HG02642 (cell line): ENCODE measurements around the gene BEST2.
A peak's percentile ranks its signal among the peaks of the same experiment; 100 is the strongest.

Experiments used
- ATAC-seq: cut with Tn5 transposase; IDR thresholded peaks from one replicate; pipeline ENCODE4 v1.9.1; 2021; ENCODE audit warnings: mild to moderate bottlenecking; ENCODE audit not compliant: unreplicated experiment, poor library complexity

The BEST2 gene

DNA sequence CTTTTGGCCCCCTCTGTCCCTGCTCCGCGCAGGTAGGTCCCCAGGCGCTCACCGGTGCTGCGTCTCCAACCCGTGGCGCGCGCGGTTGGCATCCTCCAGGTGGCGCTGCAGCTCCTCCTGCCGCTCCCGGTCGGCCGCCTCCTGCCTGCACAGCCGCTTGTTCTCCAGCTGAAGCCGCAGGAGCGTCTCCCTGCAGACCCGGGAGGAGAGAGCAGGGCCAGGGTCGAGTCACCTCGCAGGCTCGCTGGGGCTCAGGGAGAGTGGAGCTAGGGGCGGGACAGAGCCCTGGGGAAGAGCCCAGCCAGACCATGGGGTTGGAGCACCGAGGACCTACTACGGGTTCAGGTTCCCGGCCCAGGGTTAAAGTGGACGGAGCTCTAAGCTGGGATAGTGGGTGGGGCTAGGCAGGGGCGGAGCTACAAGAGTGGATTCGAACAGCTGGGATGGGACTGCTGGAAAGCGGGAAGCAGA lies 14.5 kb downstream of the BEST2 start:
- ATAC-seq = peak; percentile 62

DNA sequence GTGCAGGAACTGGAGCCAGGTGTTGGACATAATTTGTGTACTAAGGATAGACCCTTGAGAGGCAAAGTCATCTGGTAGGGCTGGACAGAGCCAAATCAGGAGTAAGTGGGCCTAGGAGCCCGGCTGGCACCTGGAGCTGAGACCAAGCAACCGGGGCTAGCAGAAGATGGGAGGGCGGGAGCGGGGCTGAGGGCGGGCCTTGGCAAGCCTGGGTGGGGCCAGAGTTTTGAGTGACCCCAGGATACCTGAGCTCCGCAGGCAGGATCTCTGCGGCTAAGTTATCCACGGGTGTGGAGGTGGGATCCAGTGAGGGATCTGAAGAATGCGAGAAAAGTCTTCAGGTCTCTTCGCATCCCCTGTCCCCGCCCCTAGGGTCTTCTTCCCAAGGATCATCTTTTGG lies 15.6 kb downstream of the BEST2 start:
- ATAC-seq = no peak

DNA sequence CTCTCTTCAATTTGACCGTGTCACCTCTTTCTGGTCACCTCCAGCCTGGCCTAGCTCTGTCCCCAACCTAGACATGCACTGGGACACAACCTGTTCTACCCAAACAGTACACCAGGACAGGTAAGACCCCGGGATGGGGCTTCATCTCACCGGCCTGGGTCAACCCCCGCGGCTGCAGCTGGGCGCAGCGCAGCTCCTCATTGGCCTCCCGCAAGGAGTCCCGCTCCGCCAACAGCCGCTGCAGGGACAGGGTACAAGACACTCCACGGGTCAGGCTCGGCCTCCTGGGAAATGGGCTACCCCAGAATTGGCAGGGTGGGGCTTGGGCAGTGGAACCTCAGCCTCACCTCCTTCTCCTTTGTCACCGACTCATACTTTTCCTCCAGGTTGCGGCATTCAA lies 16.1 kb downstream of the BEST2 start:
- no peak for ATAC-seq

DNA sequence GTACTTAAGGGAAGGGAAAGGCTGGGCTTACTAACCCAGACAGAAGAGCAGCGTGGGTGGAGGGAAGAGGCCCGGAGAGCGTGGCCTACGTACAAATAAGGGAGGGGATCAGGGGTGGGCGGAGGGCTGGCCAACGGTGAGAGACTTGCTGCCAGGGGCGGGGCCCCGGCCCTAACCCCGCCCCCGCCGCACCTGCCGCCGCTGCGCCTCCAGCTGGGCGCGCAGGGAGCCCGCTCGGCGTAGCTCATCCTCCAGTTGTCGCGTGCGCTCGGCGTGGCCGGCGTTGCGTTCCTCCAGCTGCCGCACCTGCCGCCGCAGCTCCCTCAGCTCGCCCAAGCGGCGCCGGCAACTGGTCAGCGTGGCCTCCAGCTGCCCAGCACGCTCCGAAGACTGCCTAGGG lies 18.1 kb downstream of the BEST2 start:
- ATAC-seq = no peak

DNA sequence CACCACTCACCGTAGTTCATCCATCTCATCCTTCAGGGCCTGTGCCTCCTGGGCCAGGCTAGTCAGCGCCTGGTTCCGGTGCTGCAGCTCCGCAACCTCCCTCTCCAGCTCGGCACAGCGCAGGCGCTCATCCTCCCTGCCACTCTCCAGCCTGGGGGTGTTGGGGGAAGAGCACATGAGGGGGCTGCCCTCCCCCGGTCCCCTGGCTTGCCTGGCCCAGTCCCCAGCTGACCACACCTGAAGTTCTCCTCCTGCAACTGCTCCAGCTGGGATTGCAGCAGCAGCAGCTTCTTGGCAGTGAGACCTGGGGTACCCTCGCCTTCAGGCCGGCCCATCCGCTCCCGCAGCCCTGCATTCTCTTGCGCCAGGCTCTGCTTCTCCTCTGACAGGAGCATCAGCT lies 19.3 kb downstream of the BEST2 start:
- no peak for ATAC-seq

DNA sequence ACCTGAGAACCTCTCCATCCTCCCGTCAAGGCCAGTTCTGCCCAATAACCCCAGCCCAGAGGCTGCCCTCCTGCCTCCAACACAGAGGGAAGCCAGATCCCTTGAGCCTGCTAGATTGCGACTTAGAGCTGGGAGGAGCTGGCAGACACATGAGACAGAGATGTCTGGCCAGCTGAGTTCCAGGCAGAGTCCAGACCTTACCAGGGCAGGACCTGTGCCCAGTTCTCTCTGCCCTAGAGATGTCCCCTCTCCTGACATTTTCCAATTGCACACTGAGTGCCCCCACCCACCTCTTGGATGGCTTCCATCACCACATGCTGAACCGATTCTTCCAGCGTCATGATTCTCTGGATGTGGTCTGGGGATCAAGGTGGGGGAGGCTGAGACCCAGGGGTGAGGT lies 20.7 kb downstream of the BEST2 start:
- ATAC-seq = no peak

DNA sequence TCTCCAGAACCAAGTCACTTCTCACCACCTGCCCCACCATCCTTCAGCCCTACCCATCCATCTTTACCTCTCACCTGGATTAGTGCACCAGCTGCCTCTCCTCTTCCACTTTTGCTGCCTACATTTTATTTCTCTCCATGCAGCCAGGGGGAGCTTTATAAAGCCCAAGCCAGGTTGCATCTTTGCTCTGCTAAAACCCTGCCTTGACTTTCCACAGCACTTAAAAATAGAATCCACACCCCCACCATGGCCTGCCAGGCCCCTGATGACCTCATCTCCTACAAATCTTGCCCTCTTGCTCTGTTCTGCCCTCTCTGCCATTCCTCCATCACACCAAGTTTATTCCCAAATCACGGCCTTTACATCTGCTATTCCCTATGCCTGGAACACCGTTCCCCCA lies 22.0 kb downstream of the BEST2 start:
- no peak for ATAC-seq

DNA sequence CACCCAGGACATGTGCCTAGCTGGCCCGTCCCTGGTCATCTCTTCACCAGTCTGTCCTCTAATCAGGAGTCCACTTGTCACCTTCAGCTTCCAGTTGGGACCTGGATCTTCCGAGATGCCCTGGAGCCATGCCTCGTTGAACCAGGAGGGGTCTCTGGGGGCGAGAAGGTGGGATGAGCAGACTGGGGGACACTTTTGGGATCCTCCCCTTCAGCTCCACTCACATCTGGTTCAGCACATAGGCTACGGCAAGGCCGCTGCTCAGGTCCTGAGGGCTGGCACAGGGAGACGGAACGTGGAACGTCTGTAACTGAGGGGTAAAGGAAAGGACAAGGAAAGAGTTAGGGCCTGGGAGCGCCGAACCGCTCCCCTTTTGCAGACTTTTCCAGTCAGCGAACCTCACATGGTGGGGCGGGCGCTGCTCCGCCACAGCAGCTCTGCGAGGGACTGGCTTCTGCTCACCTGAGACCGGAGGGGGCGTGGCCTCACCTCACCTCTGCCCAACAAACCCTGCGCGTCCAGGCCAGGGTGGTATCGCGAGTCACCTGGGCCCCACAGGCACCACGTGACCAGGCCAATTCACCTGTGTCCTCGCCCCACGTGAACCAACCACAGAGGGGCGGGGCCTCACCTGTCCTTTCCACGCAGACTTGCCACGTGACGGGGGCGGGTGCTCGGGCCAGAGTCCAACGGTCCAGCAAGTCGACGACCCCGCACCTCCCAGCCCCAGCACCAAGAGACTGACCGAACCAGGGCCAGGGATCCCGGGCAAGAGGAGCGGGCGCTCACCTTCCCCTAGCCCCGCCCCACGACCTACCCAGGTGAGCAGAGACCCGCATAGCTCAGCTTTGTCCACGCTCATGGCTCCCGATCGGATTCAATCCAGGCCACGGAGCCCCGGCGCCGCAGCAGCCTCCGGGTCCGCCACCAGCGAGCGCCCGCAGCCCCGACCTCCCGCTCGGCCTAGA lies 23.3 kb downstream of the BEST2 start, which contains the start of gene HOOK2:
Gene HOOK2 (minus strand): TSS at position 965 of the 968 bp plus-strand sequence. CDS start 103 bp downstream, at position 862.
- peak; percentile 7 for ATAC-seq

DNA sequence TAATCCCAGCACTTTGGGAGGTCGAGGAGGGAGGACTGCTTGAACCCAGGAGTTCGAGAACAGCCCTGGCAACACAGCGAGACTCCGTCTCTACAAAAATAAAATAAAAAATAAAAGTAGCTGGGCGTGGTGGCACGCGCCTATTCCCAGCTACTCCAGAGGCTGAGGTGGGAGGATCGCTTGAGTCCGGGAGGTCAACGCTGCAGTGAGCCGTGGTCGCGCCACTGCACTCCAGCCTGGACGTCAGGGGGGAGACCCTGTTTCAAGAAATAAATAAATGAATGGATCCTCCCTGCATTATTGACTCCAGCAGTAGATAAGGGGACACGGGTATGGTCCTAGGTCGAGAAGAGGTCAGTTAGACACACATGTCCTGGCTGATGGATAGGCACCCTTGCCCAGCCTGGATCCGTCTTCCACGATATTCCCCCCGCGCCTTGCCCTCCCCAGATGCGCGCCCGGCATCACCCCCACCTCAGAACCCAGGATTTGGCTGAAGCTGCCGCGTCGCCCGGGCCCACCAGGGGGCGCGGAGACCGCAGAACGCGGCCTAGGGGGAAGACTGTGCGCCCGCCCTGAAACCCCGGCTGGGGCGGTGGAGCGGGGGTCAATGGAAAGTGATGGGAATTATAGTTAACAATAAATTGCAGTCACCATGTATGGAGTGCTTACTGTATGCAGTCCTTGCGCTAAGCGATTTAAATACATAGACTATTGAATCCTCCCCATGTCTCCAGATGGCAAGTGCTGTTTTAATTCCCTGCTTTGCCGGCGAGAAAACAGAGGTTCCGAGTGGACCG lies 25.8 kb downstream of the BEST2 start:
- ATAC-seq = peak; percentile 34

DNA sequence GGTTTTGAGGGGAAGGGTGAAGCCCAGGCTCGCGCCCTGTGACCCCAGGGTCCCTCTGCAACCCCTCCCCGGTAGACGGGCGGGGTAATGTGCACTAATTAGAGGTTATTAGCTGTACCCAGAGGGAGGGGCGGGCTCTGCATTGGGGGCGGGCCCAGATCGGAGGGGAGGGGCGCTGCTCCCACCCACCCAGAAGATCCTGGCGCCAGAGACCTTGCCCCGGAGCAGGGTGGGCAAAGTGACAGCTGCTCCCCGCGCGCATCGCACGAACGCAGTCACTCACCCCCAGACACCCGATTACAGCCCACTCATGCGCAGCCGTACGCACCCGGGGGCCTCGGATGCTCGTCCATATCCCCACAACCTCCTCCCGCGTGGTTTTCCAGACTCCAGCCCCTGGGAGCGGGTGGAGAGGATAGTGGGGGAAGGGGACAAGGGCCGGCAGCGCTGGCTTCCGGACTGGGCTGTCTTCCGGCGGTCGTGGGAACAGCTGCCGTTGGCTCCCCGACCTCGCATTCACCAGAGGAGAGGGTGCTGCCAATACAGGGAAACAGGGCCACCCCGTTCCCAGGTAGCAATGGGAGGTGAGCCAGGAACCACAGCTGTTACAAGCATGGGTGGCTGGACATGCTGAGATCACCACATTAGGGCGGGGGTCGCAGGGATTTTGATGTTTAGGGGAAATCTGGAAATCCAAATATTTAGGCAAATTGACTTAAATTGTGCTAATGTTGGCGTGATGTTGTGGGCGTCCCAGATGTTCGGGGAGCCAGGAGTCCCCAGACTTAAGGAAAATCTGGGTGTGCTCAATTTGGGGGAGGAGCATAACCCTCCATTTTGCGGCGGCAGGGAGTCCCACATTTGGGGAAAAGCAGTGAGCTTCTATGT lies 26.7 kb downstream of the BEST2 start:
- ATAC-seq = no peak

DNA sequence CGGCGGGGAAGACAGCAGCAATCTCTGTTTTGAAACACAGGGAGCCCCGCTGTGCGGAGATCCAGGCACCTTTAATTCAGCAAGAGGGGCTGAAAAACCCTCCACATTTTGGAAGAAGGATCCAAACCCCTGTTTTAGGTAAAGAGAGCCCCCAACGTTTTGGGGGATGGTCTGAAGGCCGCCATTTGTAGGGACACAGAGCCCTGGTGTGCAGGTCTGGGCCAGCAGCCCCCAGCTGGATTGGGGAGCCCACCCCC lies 27.2 kb downstream of the BEST2 start:
- ATAC-seq = no peak

DNA sequence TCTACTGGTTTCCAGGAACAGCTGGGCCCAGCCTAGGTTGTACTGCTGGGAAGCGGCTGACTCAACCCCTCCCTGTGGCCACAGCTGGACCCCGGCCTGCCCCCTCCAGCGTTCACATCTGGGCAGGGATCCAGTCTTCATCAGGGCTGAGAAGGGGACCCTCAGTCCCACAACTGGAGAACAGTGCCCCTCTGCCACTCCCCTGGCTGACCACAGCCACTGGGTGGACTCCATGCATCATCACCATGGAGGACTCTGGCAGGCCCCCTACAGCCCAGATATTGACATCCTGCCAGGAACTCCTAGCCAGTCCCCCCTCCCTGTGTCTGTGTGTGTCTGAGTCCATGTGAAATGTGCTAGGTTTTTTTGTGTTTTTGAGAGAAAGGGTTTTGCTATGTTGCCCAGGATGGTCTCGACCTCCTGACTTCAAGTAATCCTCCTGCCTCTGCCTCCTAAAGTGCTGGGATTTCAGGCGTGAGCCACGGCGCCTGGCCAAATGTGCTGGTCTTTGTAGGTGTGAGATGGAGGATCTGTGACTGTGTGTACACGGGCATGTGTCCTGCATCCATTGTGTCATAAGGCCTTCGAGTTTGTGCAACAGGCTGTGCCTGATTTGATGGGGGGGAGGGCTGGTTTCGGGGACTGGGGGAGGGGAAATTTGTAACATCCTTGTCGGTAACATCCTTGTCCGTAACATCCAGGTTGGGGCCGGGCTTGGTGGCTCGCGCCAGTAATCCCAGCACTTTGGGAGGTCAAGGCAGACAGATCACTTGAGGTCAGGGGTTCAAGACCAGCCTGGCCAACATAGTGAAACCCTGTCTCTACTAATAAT lies 27.8 kb downstream of the BEST2 start:
- no peak for ATAC-seq

DNA sequence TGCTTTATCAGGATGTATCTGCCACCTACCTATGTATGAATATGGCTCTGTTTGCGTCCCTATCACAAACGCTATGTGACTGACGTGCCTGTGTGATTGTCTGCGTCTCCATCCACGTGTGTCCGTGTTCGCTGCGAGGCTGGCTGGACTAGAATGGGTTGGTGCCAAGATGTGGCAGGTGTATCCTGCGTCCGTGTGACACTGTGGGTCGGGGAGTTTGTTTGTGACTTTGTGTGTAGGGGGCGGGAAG lies 30.5 kb downstream of the BEST2 start:
- no peak for ATAC-seq

DNA sequence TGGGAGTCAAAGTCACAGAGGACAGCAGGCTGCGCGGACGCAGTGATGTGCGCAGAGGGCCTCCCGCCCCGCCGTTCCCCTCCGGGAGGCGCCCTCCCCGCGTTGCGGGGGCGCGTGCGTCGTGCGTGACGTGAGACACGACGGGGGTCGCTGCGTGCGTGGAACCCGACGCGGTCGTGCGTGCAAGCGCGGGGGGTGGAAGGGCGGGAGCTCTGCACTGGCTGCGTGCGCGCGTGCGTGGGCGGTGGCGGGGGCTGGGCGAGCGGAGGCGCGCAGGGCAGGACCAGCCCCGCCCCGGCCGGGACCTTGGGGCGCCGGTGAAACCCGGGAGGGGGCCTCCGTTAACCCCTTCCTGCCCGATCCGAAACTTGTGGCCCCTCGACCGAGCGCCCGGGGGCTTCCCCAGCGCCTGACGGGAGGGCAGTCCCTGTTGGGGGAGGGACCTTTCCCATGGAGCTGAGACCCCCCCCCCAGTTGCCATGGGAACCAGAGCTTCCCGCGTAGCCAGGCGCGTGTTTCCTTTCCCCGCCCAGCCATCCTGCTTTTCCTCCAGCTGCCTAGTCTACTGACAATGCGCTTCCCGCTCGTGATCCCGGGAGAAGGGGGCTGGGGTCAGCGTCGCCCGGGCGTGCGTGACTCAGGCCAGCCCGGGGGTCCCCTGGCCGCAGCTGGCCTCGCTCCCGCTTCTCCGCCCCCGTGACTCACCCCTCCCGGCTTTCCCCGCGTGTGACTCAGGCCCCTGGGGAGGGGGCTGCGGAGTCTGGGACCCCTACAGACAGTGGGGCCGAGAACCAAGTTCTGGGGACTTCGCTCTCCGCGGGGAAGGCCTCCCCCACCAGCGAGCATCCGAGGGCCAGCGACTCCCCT lies 31.1 kb downstream of the BEST2 start:
- ATAC-seq = peak; percentile 52

DNA sequence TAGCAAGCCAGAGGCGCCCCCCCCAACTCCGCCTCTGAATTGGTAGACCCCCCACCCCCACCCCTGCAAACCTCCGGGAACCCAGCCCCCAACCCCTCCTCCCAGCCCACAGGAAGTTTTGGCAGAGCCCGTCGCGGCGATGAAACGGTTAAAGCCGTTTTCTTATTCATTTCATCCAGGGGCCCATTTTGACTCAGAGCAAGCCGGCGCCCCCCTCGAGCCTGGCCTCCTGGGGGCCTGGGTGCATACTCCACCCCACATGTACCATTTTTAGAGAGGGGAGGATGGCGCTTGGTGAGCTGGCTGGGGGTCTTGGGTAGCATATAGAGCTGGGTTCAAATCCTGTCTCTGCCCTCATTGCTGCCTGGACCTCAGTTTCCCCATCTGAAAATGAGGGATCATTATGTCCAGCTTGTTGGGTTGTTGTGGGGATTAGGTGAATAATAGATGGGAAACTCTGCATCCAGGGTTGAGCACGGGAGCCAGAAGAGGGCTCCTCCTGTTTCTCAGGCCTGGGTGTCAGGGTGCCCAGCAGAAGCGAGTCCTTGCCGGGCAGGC lies 31.8 kb downstream of the BEST2 start:
- no peak for ATAC-seq

DNA sequence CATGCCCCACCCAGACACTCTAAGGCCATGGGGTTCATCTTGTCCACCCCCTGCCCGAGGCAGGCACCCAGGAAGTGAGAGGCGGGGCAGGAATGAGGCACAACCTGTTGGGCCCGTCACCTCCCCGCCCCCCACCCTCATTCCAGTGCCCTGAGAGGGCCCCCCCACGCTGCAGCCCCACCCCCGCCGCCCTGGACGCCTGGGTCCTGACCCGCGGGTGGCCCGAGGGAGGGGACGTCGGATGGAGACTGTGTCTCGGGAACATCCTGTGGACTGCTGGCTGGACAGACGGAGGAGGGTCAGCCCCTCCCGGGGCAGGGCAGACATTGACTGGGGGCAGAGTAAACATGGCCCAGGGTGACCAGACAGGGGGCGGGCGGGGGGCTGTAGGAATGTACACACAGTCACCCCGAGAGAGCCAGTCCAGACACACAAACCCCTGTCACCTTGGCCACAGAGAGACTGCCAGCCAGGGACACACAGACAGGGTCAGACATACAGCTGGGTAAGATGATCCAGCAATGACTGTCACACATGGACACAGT lies 32.3 kb downstream of the BEST2 start:
- ATAC-seq = no peak

DNA sequence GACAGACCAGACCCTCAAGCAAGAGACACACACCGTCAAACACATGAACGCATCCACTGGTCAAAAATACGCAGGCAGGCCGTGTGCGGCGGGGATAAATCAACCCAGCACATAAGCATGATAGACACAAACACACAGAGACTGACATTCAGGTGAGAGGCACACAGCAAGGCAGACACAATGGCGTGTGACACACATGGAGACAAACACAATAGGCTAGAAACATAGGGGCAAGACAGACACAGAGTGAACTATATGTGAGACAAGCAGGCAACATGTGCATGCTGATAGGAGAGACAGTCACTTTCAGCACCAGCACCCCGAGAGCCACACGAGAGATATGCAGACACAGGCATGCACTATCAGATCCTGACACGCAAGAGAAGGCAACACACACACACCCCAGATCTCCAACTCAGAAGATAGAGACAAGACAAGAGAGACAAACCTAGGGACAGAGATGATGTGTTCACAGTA lies 32.8 kb downstream of the BEST2 start:
- ATAC-seq = no peak

DNA sequence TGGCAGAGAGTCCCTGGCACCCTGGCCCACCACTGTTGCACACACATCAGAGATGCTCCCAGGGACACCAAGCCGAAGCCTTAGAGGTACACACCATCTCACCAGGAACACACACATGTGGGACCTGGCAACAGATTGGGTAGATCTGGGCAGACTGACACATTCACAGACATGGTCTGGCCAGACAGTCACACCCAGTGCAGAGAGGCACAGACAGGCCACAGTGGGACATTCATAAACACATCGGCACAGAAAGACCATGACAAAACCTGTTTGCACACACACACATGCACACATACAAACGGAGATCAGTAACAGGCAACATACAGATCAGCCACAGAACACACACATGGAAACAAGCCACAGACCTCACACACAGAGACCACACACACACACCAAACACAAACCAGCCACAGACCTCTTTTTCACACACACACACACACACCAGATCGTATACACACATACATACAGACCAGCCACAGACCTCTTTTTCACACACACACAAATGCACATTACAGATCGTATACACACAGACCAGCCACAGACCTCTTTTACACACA lies 33.4 kb downstream of the BEST2 start:
- ATAC-seq = no peak
